NCI-H345 treated with DMSO at 0.1 percent for 48 hours (cell line): ENCODE measurements around the gene RAB33B.
"Not testable (repeated sequence)": the region's sequence is repeated elsewhere in the genome, so short reads cannot be mapped to it uniquely, and the experiment has no call there.

ENCODE experiments used
- DNase-seq: peaks from one replicate; lab custom pipeline; 2025; ENCODE audit not compliant: unreplicated experiment; lab: John Stamatoyannopoulos, UW

Gene RAB33B

GRCh38 chr4:139454111-139455045 is at the start of gene RAB33B:
Gene RAB33B (plus strand): TSS chr4:139454121. CDS start chr4:139454196, 75 bp downstream.
- DNase-seq, result peak; percentile 62

- DNase-seq, result no peak
These were observed 43.6 kb upstream of the RAB33B start for GRCh38 chr4:139410312-139410711.

GRCh38 chr4:139414671-139415210 is 39.2 kb upstream of the RAB33B start:
- not testable (repeated sequence) for DNase-seq

GRCh38 chr4:139416073-139416673 is 37.7 kb upstream of the RAB33B start:
- DNase-seq, result no peak

GRCh38 chr4:139419388-139419914 is 34.5 kb upstream of the RAB33B start:
- no peak for DNase-seq

- DNase-seq, result no peak
These were observed 33.3 kb upstream of the RAB33B start for GRCh38 chr4:139420652-139421051.

- no peak for DNase-seq
These were observed 17.8 kb upstream of the RAB33B start for GRCh38 chr4:139436122-139436521.

- DNase-seq, result no peak
These were observed 15.8 kb upstream of the RAB33B start for GRCh38 chr4:139438141-139438540.

- DNase-seq, result no peak
These were observed 12.9 kb upstream of the RAB33B start for GRCh38 chr4:139441029-139441428.

- no peak for DNase-seq
These were observed 10.3 kb upstream of the RAB33B start for GRCh38 chr4:139443661-139444060.

GRCh38 chr4:139444881-139445280 is 9.0 kb upstream of the RAB33B start:
- DNase-seq, result not testable (repeated sequence)

- not testable (repeated sequence) for DNase-seq
These were observed 6.8 kb upstream of the RAB33B start for GRCh38 chr4:139447078-139447477.

- no peak for DNase-seq
These were observed 3.3 kb upstream of the RAB33B start for GRCh38 chr4:139450586-139450985.

- no peak for DNase-seq
These were observed 1.9 kb upstream of the RAB33B start for GRCh38 chr4:139451997-139452396.

GRCh38 chr4:139453041-139453370 is 915 bp upstream of the RAB33B start:
- DNase-seq, result peak; percentile 14

GRCh38 chr4:139453371-139454110 is 380 bp upstream of the RAB33B start:
- DNase-seq, result peak; percentile 64

- DNase-seq, result no peak
These were observed 1.2 kb downstream of the RAB33B start for GRCh38 chr4:139455126-139455538.

GRCh38 chr4:139457318-139457717 is 3.4 kb downstream of the RAB33B start:
- no peak for DNase-seq

- no peak for DNase-seq
These were observed 4.6 kb downstream of the RAB33B start for GRCh38 chr4:139458543-139458942.

- no peak for DNase-seq
These were observed 5.1 kb downstream of the RAB33B start for GRCh38 chr4:139458999-139459398.

GRCh38 chr4:139460565-139460964 is 6.6 kb downstream of the RAB33B start:
- no peak for DNase-seq
